GM21526 (cell line): Measurements from ENCODE around the gene CDC27.
"Not testable (repeated sequence)": the region's sequence is repeated elsewhere in the genome, so short reads cannot be mapped to it uniquely, and the experiment has no call there.

Source experiments
- ATAC-seq: cut with Tn5 transposase; IDR thresholded peaks from one replicate; pipeline ENCODE4 v1.9.1; 2021; ENCODE audit warnings: moderate library complexity; ENCODE audit not compliant: unreplicated experiment, low FRiP score

CDC27 gene

GRCh38 chr17:47074361-47074760, 114.7 kb downstream of the CDC27 start:
- ATAC-seq = not testable (repeated sequence)

- ATAC-seq = not testable (repeated sequence)
Observed at GRCh38 chr17:47073629-47074028, 115.5 kb downstream of the CDC27 start.

- no peak for ATAC-seq
Observed at GRCh38 chr17:47072886-47073285, 116.2 kb downstream of the CDC27 start.

- ATAC-seq = not testable (repeated sequence)
Observed at GRCh38 chr17:47071171-47071570, 117.9 kb downstream of the CDC27 start.

GRCh38 chr17:47070266-47070665, 118.8 kb downstream of the CDC27 start:
- not testable (repeated sequence) for ATAC-seq
